ENCODE measurements around the gene SLC35E2B. TPM values are rescaled to one million over a fixed set of nuclear protein-coding genes. Genes with fewer than 3 reads are reported as not detected.

SLC35E2B gene
- total RNA-seq, 1 donor from 2014 or later, result 108 TPM

- no peak for DNase-seq (ENCODE audit: low spot score)
These were observed 81.8 kb downstream of the SLC35E2B start for GRCh38 chr1:1610796-1611195.

- DNase-seq (ENCODE audit: low spot score), result no peak
These were observed 82.6 kb downstream of the SLC35E2B start for GRCh38 chr1:1609822-1610485.

Other genes with a start within 250 kb of the SLC35E2B start
- 7.0 TPM for gene ATAD3C, start 243.1 kb downstream of the SLC35E2B start, total RNA-seq
- 20.3 TPM for gene ATAD3B, start 221.0 kb downstream of the SLC35E2B start, total RNA-seq
- gene ATAD3A, start 180.6 kb downstream of the SLC35E2B start, total RNA-seq, result 27.9 TPM
- 4.7 TPM for gene TMEM240, start 152.2 kb downstream of the SLC35E2B start, total RNA-seq
- 117 TPM for gene SSU72, start 117.9 kb downstream of the SLC35E2B start, total RNA-seq
- 4.6 TPM for gene FNDC10, start 92.7 kb downstream of the SLC35E2B start, total RNA-seq
- gene MIB2, start 77.3 kb downstream of the SLC35E2B start, total RNA-seq, result 135 TPM
- 56.0 TPM for gene MMP23B, start 60.6 kb downstream of the SLC35E2B start, total RNA-seq
- 24.2 TPM for gene CDK11B, start 33.8 kb downstream of the SLC35E2B start, total RNA-seq
- 31.5 TPM for gene CDK11A, start 31.6 kb upstream of the SLC35E2B start, total RNA-seq
- gene NADK, start 85.7 kb upstream of the SLC35E2B start, total RNA-seq, result 98.4 TPM
- 338 TPM for gene GNB1, start 198.3 kb upstream of the SLC35E2B start, total RNA-seq
- gene CALML6, start 222.5 kb upstream of the SLC35E2B start, total RNA-seq, result 0.32 TPM
- 2.4 TPM for gene TMEM52, start 226.5 kb upstream of the SLC35E2B start, total RNA-seq